ENCODE data around the gene IL1RAPL2. TPM values are rescaled to one million over a fixed set of nuclear protein-coding genes. Genes with fewer than 3 reads are reported as not detected.
"Not testable (repeated sequence)": the region's sequence is repeated elsewhere in the genome, so short reads cannot be mapped to it uniquely, and the experiment has no call there.

IL1RAPL2 gene
- total RNA-seq, 2 experiments from 2014 or later: not detected

- no peak for DNase-seq
- H3K27ac Mint-ChIP-seq: no peak overlapping the region
- H3K27me3 Mint-ChIP-seq: no peaks in the 10 kb centered on the region
- H3K36me3 Mint-ChIP-seq: no peaks in the 10 kb centered on the region
- intact Hi-C loops (cut with micrococcal nuclease): no loop called here
- H3K9me3 Mint-ChIP-seq: no peaks in the 10 kb centered on the region
- no peak overlapping the region for H3K4me3 Mint-ChIP-seq
- ChIA-PET CTCF (no interaction called here), POLR2A (no interaction called here)
- H3K4me1 Mint-ChIP-seq (ENCODE audit: low read depth): no peaks in the 10 kb centered on the region
Observed at GRCh38 chrX:105647749-105648148, 1081.8 kb downstream of the IL1RAPL2 start.

- intact Hi-C loops (cut with micrococcal nuclease): no loop called here
Observed at GRCh38 chrX:105648732-105649131, 1082.7 kb downstream of the IL1RAPL2 start.

GRCh38 chrX:105650577-105650976 lies 1084.6 kb downstream of the IL1RAPL2 start:
- DNase-seq: no peak
- intact Hi-C loops (cut with micrococcal nuclease): no loop called here
- POLR2A ChIA-PET: no interaction called here
- CTCF ChIA-PET: no interaction called here
- Mint-ChIP-seq H3K4me1 (ENCODE audit: low read depth) (no peaks in the 10 kb centered on the region), H3K27ac (no peak overlapping the region), H3K36me3 (no peaks in the 10 kb centered on the region), H3K27me3 (no peaks in the 10 kb centered on the region), H3K9me3 (no peaks in the 10 kb centered on the region), H3K4me3 (no peak overlapping the region)

More at GRCh38 chrX:105648732-105649131, 1082.7 kb downstream of the IL1RAPL2 start:
- no peaks in the 10 kb centered on the region for H3K4me1 Mint-ChIP-seq (ENCODE audit: low read depth)
- ChIA-PET POLR2A (no interaction called here), CTCF (no interaction called here)
- H3K4me3 Mint-ChIP-seq: no peak overlapping the region
- no peak for DNase-seq
- no peaks in the 10 kb centered on the region for H3K9me3 Mint-ChIP-seq
- no peaks in the 10 kb centered on the region for H3K27me3 Mint-ChIP-seq
- no peak overlapping the region for H3K27ac Mint-ChIP-seq
- H3K36me3 Mint-ChIP-seq: no peaks in the 10 kb centered on the region

- no peaks in the 10 kb centered on the region for H3K9me3 Mint-ChIP-seq
- DNase-seq: no peak
- H3K36me3 Mint-ChIP-seq: no peaks in the 10 kb centered on the region
- H3K27ac Mint-ChIP-seq: no peak overlapping the region
- intact Hi-C loops (cut with micrococcal nuclease): no loop called here
- H3K4me3 Mint-ChIP-seq: no peak overlapping the region
- ChIA-PET CTCF (no interaction called here), POLR2A (no interaction called here)
- H3K4me1 Mint-ChIP-seq (ENCODE audit: low read depth): no peaks in the 10 kb centered on the region
- H3K27me3 Mint-ChIP-seq: no peaks in the 10 kb centered on the region
Observed at GRCh38 chrX:105650986-105651385, 1085.0 kb downstream of the IL1RAPL2 start.

GRCh38 chrX:105653891-105654290 lies 1087.9 kb downstream of the IL1RAPL2 start:
- Mint-ChIP-seq H3K9me3 (no peaks in the 10 kb centered on the region), H3K4me3 (no peak overlapping the region), H3K36me3 (no peaks in the 10 kb centered on the region), H3K27me3 (no peaks in the 10 kb centered on the region), H3K4me1 (ENCODE audit: low read depth) (no peaks in the 10 kb centered on the region), H3K27ac (no peak overlapping the region)
- ChIA-PET POLR2A (no interaction called here), CTCF (no interaction called here)
- no peak for DNase-seq
- intact Hi-C loops (cut with micrococcal nuclease): no loop called here

- Mint-ChIP-seq H3K9me3 (no peaks in the 10 kb centered on the region), H3K4me1 (ENCODE audit: low read depth) (no peaks in the 10 kb centered on the region), H3K4me3 (no peak overlapping the region), H3K36me3 (no peaks in the 10 kb centered on the region), H3K27me3 (no peaks in the 10 kb centered on the region), H3K27ac (no peak overlapping the region)
- ChIA-PET POLR2A (no interaction called here), CTCF (no interaction called here)
- intact Hi-C loops (cut with micrococcal nuclease): no loop called here
- DNase-seq: no peak
Observed at GRCh38 chrX:105658136-105658535, 1092.1 kb downstream of the IL1RAPL2 start.

GRCh38 chrX:105662248-105662647 lies 1096.2 kb downstream of the IL1RAPL2 start:
- H3K27me3 Mint-ChIP-seq: no peaks in the 10 kb centered on the region
- POLR2A ChIA-PET: no interaction called here
- H3K27ac Mint-ChIP-seq: no peak overlapping the region
- intact Hi-C loops (cut with micrococcal nuclease): no loop called here
- no peaks in the 10 kb centered on the region for H3K4me1 Mint-ChIP-seq (ENCODE audit: low read depth)
- CTCF ChIA-PET: no interaction called here
- DNase-seq: no peak
- H3K4me3 Mint-ChIP-seq: no peak overlapping the region
- H3K9me3 Mint-ChIP-seq: no peaks in the 10 kb centered on the region
- H3K36me3 Mint-ChIP-seq: no peaks in the 10 kb centered on the region

- Mint-ChIP-seq H3K4me1 (ENCODE audit: low read depth) (no peaks in the 10 kb centered on the region), H3K27me3 (no peaks in the 10 kb centered on the region), H3K9me3 (no peaks in the 10 kb centered on the region), H3K27ac (no peak overlapping the region), H3K4me3 (no peak overlapping the region), H3K36me3 (no peaks in the 10 kb centered on the region)
- no peak for DNase-seq
- CTCF ChIA-PET: no interaction called here
- POLR2A ChIA-PET: no interaction called here
- intact Hi-C loops (cut with micrococcal nuclease): no loop called here
Observed at GRCh38 chrX:105664243-105664642, 1098.2 kb downstream of the IL1RAPL2 start.

GRCh38 chrX:105684288-105684687 lies 1118.3 kb downstream of the IL1RAPL2 start:
- H3K9me3 Mint-ChIP-seq; POLR2A ChIA-PET; CTCF ChIA-PET; DNase-seq; H3K27me3 Mint-ChIP-seq; H3K4me1 Mint-ChIP-seq (ENCODE audit: low read depth); H3K27ac Mint-ChIP-seq; H3K4me3 Mint-ChIP-seq; H3K36me3 Mint-ChIP-seq; intact Hi-C loops (cut with micrococcal nuclease): not testable (repeated sequence)

- Mint-ChIP-seq H3K27ac (no peak overlapping the region), H3K9me3 (no peaks in the 10 kb centered on the region), H3K4me3 (no peak overlapping the region), H3K27me3 (no peaks in the 10 kb centered on the region), H3K36me3 (no peaks in the 10 kb centered on the region), H3K4me1 (ENCODE audit: low read depth) (no peaks in the 10 kb centered on the region)
- CTCF ChIA-PET: no interaction called here
- DNase-seq: no peak
- intact Hi-C loops (cut with micrococcal nuclease): no loop called here
- POLR2A ChIA-PET: no interaction called here
Observed at GRCh38 chrX:105694839-105695238, 1128.8 kb downstream of the IL1RAPL2 start.

GRCh38 chrX:105695451-105695850 lies 1129.5 kb downstream of the IL1RAPL2 start:
- no peaks in the 10 kb centered on the region for H3K36me3 Mint-ChIP-seq
- no peak overlapping the region for H3K27ac Mint-ChIP-seq
- no peak for DNase-seq
- intact Hi-C loops (cut with micrococcal nuclease): no loop called here
- H3K27me3 Mint-ChIP-seq: no peaks in the 10 kb centered on the region
- no peaks in the 10 kb centered on the region for H3K9me3 Mint-ChIP-seq
- ChIA-PET POLR2A (no interaction called here), CTCF (no interaction called here)
- H3K4me1 Mint-ChIP-seq (ENCODE audit: low read depth): no peaks in the 10 kb centered on the region
- no peak overlapping the region for H3K4me3 Mint-ChIP-seq

- intact Hi-C loops (cut with micrococcal nuclease): no loop called here
- H3K27me3 Mint-ChIP-seq: no peaks in the 10 kb centered on the region
- POLR2A ChIA-PET: no interaction called here
- H3K4me3 Mint-ChIP-seq: no peak overlapping the region
- CTCF ChIA-PET: no interaction called here
- DNase-seq: no peak
- H3K4me1 Mint-ChIP-seq (ENCODE audit: low read depth): no peaks in the 10 kb centered on the region
- no peak overlapping the region for H3K27ac Mint-ChIP-seq
- no peaks in the 10 kb centered on the region for H3K9me3 Mint-ChIP-seq
- no peaks in the 10 kb centered on the region for H3K36me3 Mint-ChIP-seq
Observed at GRCh38 chrX:105696870-105697269, 1130.9 kb downstream of the IL1RAPL2 start.

GRCh38 chrX:105697984-105698781 lies 1132.2 kb downstream of the IL1RAPL2 start:
- Mint-ChIP-seq H3K27ac (no peak overlapping the region), H3K36me3 (no peaks in the 10 kb centered on the region), H3K27me3 (no peaks in the 10 kb centered on the region), H3K4me3 (no peak overlapping the region), H3K4me1 (ENCODE audit: low read depth) (no peaks in the 10 kb centered on the region), H3K9me3 (no peaks in the 10 kb centered on the region)
- ChIA-PET POLR2A (no interaction called here), CTCF (interaction anchor here (0.6 kb wide), 1 partner anchor 142 kb away, joined by 3 read pairs; no protein-coding TSS in a partner anchor)
- DNase-seq: no peak
- intact Hi-C loops (cut with micrococcal nuclease): no loop called here

Data from activated CD4-positive, alpha-beta memory T cell treated with anti-CD3 and anti-CD28 coated beads for 36 hours (primary cell).